NCI-H526 (cell line): Measurements from ENCODE around the gene SESN2.
A peak's percentile ranks its signal among the peaks of the same experiment; 100 is the strongest.

Experiments
- DNase-seq, 2 experiments: peaks; one replicate each; lab custom pipeline; 2025; lab: John Stamatoyannopoulos, UW

SESN2 gene, protein sequence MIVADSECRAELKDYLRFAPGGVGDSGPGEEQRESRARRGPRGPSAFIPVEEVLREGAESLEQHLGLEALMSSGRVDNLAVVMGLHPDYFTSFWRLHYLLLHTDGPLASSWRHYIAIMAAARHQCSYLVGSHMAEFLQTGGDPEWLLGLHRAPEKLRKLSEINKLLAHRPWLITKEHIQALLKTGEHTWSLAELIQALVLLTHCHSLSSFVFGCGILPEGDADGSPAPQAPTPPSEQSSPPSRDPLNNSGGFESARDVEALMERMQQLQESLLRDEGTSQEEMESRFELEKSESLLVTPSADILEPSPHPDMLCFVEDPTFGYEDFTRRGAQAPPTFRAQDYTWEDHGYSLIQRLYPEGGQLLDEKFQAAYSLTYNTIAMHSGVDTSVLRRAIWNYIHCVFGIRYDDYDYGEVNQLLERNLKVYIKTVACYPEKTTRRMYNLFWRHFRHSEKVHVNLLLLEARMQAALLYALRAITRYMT

DNA sequence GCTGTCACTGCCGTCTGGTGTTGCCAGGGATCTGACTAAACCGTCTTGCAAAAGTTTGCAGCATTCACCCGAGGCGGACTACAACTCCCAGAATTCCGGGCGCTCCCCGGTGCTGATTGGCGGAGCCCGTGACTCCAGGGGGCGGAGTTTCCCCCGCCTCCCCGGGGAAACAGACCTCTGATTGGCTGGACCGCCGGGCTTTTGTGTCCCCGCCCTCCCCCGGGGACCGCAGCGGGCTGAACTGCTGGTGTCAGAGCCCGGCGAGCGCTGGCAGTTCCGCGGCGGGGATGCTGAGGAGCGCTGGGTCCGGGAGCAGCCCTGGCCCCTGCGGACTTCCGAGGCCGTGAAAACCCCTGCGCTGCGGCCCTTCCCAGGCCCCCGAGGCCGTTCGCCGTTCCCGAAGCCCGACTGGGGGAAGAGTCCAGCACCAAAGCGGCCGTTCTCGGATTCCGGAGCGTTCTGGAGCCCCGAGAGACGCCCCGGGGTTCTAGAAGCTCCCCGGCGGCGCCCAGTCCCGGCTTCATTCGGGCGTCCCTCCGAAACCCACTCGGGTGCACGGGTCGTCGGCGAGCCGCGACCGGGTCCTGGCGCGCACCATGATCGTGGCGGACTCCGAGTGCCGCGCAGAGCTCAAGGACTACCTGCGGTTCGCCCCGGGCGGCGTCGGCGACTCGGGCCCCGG is at the start of gene SESN2:
TSS of gene SESN2 (plus strand) at position 267 of the 682 bp plus-strand sequence. CDS start at position 597, 330 bp downstream.
- DNase-seq, result peak; percentile 86 to 99

DNA sequence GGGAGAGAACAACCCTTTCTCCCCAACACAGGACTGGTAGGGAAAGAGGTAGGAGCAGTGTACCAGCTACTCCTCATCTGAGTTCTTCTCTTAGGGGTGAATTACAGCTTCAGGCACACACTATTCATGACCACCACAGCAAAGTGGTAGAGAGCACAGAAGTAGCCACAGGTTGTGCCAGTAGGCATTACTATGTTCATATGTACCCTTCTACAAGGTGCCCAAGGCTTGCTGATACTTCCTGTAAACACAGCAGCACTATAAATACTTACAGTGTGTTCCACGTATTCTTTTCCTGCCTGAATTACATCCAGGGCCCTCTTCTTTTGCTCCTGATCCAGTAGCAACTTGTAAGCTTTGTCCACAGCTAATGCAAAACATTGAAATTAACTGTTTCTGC is 49.6 kb upstream of the SESN2 start:
- DNase-seq, result no peak

DNA sequence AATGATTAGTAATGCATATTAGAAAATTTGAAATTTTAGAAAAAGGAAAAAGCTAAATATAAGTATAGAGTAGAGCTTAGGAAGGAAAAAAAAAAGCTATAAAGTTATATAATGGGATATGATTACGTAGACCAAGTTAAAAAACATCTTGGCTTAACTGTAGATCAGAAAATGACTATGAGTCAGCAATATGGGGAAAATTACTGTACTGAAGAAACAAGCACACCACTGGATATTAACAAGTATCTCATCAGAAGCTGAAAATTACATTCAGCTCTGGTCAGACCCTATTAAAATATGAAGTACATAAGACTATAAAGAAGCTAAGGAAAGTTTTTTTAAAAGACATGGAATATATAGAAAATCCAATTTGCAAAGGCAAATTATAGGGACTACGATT is 46.0 kb upstream of the SESN2 start:
- DNase-seq, result no peak

DNA sequence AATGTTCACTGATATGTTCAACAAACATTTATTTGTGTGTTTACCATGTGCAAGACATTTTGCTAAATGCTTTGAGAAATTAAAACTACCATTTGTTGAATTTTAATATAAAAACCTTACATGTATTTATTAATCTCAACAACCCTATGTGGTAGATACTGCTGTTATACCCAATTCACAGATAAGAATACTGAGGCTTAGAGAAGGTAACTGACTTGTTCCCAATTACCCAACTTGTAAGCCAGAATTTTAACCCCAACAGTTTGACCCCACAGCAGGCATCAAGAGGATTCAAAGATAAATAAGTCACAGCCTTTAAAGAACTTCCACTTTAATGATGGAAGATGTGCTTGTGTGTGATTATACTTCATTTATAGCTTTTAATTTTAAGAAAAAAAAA is 30.2 kb upstream of the SESN2 start:
- no peak for DNase-seq

DNA sequence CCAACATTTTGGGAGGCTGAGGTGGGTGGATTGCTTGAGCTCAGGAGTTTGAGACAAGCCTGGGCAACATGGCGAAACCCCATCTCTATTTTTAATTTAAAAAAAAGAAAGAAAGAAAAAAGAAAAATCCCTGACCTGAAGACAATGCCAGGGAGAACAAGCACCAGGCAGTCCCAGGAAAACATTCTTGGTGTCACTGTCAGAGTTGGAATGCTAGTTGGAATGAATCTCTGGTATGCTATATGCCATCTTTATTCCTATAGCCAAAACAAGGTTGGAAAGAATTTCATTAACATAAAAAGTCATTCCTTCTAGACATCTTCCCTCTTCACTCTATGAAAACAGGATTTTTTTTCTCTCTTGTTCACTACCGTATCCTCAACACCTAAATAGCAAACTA is 29.3 kb upstream of the SESN2 start:
- no peak for DNase-seq

DNA sequence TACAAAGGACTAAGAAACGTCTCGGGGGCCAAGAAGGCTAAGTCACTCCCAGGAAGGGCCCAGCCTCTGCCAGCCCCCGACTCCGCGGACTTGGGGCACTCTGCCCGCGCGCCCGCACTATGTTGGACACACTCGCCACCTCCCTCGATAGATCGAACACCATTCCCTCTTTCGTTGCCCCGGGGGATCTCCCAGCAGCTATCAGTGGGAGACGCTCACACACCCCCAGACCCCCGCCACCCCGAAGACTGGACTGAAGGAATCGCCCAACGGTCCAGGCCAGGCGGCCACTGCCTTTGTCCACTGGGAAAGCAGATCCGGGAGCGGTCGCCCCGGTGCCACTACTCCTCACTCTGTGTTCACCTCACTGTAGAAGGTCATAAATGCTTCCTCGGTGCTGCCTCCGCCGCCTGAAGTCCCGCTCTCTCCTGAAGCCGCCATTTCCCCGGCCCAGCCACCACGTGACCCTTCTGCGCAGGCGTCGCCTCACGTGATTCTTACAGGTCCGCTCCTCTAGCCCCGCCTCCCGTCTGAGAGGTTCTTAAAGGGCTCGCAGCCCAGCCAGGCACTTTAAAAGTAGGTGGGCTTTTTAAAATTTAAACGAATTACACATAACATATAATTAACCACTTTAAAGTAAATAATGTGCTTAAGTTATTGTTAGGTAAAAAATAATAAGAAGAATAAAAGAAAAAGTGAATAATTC is 26.6 kb upstream of the SESN2 start, which contains the start of gene DNAJC8:
TSS of gene DNAJC8 (minus strand) at position 472 of the 706 bp plus-strand sequence. CDS start at position 441, 31 bp downstream.
- peak; percentile 89 to 97 for DNase-seq

DNA sequence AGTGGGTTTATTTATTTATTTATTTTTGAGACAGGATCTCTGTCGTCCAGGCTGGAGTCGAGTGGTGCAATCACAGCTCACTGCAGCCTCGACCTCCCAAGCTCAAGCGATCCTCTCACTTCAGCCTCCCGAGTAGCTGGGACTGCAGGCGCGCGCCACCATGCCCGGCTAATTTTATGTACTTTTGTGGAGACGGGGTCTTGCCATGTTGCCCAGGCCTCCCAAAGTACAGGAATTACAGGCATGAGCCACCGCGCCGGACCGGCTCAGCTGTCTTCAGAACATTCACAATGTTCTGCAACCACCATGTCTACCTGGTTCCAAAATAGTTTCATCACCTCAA is 26.1 kb upstream of the SESN2 start:
- no peak for DNase-seq

DNA sequence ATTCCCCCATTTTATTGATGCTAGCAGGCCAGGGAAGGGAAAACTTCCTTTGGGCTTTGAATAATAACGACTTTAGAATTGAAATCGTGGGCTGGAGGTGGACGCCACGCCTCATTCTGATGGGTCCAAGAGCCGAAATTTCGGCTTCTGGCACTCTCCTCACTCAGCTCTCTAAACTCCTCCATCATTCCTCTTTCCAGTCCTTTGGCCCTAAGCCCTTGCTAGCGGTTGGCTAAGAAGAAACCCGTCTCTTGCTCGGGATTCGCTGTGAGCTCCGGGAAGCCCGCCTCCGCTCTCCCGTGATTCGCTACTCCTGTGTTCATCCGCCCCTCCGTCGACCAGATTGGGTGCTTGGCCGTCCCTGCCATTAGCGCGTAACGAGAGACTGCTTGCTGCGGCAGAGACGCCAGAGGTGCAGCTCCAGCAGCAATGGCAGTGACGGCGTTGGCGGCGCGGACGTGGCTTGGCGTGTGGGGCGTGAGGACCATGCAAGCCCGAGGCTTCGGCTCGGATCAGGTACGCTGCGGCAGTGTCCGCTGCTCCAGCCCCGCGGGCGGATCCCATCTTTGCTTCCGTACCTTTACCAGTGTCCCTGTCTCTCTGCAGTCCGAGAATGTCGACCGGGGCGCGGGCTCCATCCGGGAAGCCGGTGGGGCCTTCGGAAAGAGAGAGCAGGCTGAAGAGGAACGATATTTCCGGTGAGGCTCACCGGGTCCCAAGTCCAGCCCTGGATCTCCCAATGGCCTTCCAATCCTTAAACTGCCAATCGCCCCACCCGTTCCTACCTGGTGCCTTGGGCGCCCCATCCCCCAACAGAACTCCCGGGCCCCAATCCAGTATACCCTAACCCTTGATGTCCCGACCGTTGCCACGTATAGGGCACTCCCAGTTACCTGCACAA is 23.3 kb upstream of the SESN2 start, which contains the start of gene ATP5IF1:
TSS of gene ATP5IF1 (plus strand) at position 370 of the 901 bp plus-strand sequence. CDS start at position 430, 60 bp downstream.
- peak; percentile 97 to 98 for DNase-seq

DNA sequence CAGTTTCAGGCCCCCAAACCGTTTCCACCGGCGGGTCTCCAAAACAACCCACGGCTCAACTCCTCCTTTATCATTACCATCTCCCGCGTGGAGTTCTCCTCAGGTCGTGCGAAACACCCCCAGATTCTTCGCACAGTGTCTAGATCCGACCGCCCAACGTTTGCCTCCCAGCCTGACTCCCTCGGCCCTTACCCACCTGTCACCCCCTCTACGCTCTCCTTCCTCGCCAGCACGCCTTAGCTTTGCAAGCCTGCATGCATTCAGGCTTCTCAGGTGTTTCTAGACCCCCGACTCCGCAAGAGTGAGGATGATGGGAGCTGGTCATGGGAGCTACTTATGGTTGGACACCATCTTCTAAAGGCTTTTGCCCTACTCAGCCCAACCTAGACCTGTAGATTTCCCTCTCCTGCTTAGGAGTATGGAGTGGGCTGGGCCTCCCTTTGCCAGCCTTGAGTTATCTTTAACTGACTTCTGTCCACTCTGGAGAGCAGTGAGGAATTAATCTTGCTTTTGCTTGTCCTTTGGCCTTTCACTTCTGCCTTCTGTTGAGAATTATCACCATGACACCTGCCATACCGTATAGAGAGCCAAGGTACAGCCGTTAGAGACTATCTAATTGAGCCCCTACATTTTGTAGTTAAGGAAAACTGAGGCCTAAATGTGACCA is 22.5 kb upstream of the SESN2 start:
- DNase-seq, result no peak

DNA sequence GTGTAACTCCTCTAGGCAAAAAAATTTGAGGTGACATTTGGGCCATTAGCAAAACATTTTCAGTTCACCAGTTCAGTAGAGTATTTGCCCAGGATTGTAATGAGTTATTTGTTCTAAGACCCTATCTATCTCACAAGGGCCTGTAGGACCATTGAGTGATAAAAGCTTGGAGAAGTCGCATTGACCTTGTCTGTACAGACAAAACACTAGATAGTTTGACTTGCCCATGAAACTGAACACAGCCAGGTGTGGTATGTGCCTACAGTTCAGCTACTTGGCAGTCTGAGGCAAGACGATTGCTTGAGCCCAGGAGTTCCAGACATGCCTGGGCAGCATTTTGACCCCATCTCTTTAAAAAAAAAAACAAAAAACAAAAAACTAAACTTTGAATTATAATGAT is 20.3 kb upstream of the SESN2 start:
- no peak for DNase-seq

DNA sequence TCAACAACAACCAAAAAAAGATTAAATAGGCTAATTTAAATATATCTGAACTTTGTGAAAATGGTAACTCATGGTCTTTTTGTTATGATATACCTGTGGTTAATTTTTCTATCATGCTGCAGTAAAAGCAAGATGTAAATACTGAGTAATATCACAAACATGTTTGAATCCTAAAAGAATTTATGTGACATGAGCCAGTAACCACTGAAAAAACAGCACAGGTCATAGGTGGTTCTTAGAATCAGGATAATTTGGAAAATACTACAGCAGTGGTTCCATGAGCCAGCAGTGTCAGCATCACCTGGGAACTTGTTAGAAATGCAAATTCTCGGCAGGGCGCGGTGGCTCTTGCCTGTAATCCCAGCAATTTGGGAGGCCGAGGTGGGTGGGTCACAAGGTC is 19.3 kb upstream of the SESN2 start:
- DNase-seq, result no peak

DNA sequence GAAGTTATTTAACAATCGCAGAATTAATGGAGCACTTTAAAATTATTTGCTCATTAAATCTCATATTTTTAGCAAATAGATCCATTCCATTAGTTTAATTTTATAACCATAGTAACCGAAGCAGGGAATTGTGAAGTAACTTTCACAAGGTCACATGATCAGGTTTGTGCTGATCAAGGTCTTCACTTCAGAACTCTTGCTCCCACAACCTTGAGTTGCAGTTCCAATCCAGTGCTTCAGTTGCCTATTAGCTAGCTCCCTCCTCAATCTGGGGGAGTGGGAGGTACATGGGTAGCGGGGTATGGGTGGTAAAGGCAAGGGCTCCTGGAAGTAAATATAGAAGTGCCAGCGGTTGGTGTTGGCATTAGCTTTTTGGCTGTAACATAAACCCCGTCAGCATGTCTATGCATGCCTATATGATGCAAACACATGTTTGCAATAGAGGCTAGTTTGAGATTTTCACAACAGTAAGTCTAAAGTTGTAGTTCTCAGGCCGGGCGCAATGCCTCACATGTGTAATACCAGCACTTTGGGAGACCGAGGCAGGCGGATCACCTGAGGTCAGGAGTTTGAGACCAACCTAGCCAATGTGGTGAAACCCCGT is 17.6 kb upstream of the SESN2 start:
- DNase-seq, result no peak

DNA sequence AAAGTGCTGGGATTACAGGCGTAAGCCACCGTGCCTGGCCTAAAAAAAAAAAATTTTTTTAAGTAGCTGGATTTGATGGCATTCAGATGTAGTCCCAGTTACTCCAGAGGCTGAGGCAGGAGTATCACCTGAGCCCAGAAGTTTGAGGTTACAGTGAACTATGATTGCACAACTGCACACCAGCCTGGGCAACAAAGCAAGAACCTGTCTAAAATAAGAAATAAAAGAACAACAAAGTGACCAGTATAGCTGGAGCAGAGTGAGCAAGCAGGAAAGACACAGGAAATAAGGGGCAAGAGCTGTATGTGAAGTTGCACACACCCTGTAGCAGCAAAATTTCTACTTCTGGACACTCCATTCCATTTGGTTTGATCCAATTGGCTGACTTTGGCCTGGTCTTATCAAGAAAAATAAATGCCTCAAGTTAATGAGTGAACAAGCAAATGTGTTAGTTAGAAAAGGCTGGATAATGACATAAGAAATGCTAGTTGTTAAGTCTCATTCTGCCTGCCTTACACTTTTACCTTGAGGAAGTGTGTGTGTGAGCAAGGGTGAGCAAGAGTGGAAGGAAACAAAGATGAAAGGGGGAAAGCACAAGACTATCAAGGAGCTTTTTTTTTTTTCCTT is 15.5 kb upstream of the SESN2 start:
- no peak for DNase-seq

DNA sequence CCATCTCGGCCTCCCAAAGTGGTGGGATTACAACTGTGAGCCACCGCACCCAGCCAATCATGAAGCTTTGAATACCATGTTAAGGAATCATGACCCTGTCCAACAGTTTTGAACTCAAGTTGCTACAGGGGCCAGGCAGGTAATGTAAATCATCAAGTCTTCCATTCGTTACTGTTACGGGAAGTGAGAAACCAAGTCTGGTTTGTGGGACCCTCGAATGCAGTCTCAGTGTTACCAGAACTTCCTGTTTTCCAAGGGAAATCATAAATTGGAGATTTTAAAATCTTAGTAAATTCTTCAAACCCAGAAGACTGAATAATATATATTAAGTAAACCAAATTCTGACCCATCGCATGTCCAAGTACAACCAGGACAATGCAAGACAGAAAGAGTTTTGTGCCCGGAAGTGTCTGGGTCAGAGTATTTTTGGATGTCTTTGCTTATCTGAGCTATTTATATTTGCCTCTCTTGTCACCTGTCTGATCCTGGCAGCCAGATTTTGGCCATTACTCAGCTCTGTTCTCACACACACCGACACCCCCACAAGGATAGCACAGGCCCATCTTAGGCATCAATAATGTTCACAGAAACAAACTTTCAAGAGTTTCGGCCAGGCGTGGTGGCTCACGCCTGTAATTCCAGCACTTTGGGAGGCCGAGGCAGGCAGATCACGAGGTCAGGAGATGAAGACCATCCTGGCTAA is 14.6 kb upstream of the SESN2 start:
- no peak for DNase-seq

DNA sequence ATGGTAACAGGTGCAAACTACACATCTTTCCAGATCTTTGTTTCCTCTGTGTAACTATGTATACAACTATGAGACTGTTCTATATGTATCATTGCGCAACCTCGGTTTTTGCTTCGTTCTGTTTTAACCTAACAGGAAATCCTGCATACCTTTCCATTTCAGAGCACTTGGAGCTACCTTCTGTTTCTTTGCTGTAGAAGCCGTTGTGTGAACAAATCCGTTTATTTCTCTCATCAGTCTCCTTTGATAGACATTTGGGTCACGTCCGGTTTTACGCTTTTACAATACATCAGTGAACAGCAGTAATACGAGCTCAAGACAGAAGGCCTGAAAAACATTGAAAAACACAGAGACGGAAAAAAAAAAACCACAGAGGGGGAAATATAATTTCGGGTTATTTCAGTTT is 12.9 kb upstream of the SESN2 start:
- no peak for DNase-seq

DNA sequence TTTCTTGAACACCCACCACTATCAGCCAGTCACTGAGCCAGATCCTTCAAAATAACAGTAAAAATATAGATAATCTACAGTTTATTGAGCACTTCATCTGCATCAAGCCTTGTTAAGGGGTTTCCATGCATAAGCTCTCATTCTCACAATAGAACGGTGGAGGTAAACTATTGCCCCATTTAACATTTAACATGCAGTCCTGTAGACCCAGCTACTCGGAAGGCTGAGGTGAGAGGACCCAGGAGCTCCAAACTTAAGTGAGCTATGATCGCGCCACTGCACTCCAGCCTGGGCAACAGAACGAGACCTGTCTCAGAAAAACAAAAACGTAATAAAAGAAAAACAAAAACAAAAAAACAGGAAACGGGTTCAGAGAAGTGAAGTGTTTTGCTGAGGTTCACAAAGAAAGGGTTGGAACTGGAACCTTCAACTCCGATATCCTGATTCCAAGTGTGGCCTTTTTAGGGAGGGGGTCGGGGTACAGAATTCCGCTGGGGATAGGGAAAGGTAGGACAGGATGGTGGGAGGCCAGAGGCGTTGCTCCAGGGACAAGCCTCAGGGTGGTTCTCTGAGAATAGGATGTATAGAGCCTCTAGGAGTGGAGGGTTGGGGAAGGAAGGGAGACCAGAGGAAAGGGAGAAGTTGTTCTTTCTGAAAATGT is 11.6 kb upstream of the SESN2 start:
- no peak for DNase-seq

DNA sequence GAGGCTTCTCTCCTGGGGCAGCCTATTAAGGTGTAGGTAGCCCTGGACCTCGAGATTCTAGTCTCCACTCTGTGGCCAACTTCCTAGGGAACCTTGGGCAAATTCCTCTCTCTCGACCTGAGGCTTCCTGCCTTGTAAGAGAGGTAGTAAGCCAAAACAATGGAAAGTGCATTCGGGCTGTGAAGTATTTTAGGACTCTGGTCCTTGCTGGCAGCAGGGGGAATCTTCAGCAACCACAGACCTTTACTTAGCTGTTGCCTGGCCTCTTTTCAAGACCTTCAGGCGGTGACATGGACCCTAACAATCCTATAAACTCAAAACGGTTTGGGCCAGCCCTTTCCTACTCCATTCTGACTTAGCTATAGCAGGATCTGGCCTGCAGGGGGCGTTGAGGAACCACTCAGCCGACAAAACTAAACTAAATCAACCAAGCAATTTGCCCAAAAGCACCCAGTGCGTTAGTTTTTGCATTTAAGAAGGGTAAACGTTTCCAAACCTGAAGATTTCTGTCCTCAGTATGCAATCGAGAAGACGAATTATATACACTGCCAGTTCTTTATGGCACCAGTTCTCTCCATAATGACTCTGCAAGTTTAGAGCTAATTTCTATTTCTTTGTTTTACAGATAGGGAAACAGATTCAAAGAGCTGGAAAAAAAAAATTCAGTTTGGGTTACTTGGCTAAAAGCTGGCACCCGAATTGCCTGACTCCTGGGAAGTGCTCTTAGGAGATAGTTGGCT is 10.9 kb upstream of the SESN2 start:
- DNase-seq, result peak; percentile 57 to 83
